Germinal center (tissue), 1 donor: Measurements from ENCODE around the gene PRSS8.
A peak's percentile ranks its signal among the peaks of the same experiment; 100 is the strongest.
"Not testable (repeated sequence)": the region's sequence is repeated elsewhere in the genome, so short reads cannot be mapped to it uniquely, and the experiment has no call there.

Experiments
- DNase-seq: peaks from one replicate; pipeline ENCODE4 v3.0.0; 2012; ENCODE audit warnings: mixed read lengths, low spot score

PRSS8 gene

GRCh38 chr16:31135535-31136286 lies at the start of gene PRSS8:
Gene PRSS8 (minus strand): TSS chr16:31135727. CDS start chr16:31135498, 229 bp downstream.
- no peak for DNase-seq

GRCh38 chr16:31184888-31185287 lies 49.4 kb upstream of the PRSS8 start:
- no peak for DNase-seq

- DNase-seq = no peak
Observed at GRCh38 chr16:31183432-31184428, 48.2 kb upstream of the PRSS8 start.

GRCh38 chr16:31182391-31182790 lies 46.9 kb upstream of the PRSS8 start:
- no peak for DNase-seq

GRCh38 chr16:31181102-31181830 lies 45.7 kb upstream of the PRSS8 start:
- peak; percentile 36 for DNase-seq

GRCh38 chr16:31179747-31180459 lies 44.4 kb upstream of the PRSS8 start, which contains the start of gene FUS:
Gene FUS (plus strand): TSS chr16:31180139. CDS start chr16:31180215, 76 bp downstream.
- DNase-seq = peak; percentile 96

GRCh38 chr16:31179219-31179746 lies 43.8 kb upstream of the PRSS8 start:
- no peak for DNase-seq

- no peak for DNase-seq
Observed at GRCh38 chr16:31177136-31177535, 41.6 kb upstream of the PRSS8 start.

GRCh38 chr16:31170048-31170447 lies 34.5 kb upstream of the PRSS8 start:
- DNase-seq = not testable (repeated sequence)

GRCh38 chr16:31168848-31169247 lies 33.3 kb upstream of the PRSS8 start:
- no peak for DNase-seq

GRCh38 chr16:31167315-31167714 lies 31.8 kb upstream of the PRSS8 start:
- no peak for DNase-seq

- DNase-seq = no peak
Observed at GRCh38 chr16:31157136-31157535, 21.6 kb upstream of the PRSS8 start.

- not testable (repeated sequence) for DNase-seq
Observed at GRCh38 chr16:31150976-31151375, 15.4 kb upstream of the PRSS8 start.

GRCh38 chr16:31149894-31150890 lies 14.7 kb upstream of the PRSS8 start, which contains the start of gene PRSS36:
Gene PRSS36 (minus strand): TSS chr16:31150066. CDS start chr16:31150035, 31 bp downstream.
- DNase-seq = peak; percentile 0

GRCh38 chr16:31149332-31149731 lies 13.8 kb upstream of the PRSS8 start:
- no peak for DNase-seq

GRCh38 chr16:31148896-31149295 lies 13.4 kb upstream of the PRSS8 start:
- DNase-seq = no peak

GRCh38 chr16:31148281-31148728 lies 12.8 kb upstream of the PRSS8 start:
- no peak for DNase-seq

GRCh38 chr16:31147574-31147973 lies 12.0 kb upstream of the PRSS8 start:
- no peak for DNase-seq

- DNase-seq = no peak
Observed at GRCh38 chr16:31145398-31145990, 10.0 kb upstream of the PRSS8 start.
